NT2/D1 (cell line): ENCODE results near the gene GNAZ.

Experiments
- SUZ12 ChIP-seq: IDR thresholded peaks from 2 replicates; pipeline ENCODE4 v1.6.1; 2011; ENCODE audit not compliant: insufficient read length, insufficient read depth; ENCODE audit errors: extremely low read depth
- YY1 ChIP-seq: IDR thresholded peaks from 2 replicates; pipeline ENCODE4 v1.6.1; 2011; ENCODE audit not compliant: insufficient read length, insufficient read depth
- ZNF274 ChIP-seq: IDR thresholded peaks from 2 replicates; pipeline ENCODE4 v1.6.1; 2011; ENCODE audit warnings: mild to moderate bottlenecking, low read depth, low read length

DNA sequence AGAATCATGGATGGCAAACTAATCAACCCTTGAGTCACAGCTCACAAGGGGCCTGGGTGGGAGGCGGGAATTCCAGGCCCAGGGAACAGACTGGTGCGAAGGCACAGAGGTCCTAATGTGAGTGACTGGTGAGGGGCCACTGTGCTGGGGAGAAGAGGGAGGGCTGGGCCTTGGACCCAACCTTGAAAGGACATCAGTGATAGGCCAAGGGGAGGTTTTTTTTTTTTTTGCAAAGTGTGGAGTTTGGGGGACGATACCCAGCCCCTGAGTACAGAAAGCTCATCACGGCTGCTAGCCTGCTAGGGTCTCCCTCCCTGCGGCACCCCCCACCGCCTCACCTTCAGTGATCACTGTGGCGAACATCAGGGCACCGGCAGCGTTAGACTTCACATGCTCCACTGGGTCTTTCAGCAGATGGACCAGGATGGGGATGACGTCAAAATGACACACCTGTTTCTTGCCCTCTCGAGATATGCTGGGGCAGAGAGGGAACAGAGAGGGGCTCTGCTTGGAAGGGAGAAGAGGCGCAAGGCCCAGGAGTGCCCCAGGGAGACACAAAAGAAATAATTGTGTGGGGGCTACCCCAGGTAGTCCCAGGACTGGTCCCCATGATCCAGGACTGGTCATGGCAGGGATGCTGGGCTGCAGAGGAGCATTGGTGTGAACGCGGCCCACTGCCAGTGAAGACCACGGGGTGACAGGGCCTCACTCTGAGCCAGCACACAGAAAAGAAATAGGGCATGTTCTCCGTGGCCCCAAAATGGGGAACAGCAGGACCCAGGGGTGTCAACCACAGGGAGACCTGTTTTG, 8.6 kb upstream of the GNAZ start:
- TF ChIP-seq SUZ12: no peak
- TF ChIP-seq ZNF274: no peak
- no peak for TF ChIP-seq YY1
